Mucosa of stomach (tissue), 1 donor: ENCODE measurements around the gene TIGD7.
"Not testable (repeated sequence)": the region's sequence is repeated elsewhere in the genome, so short reads cannot be mapped to it uniquely, and the experiment has no call there.

Experiments
- H3K27me3 ChIP-seq: one replicate; pipeline ENCODE4 v1.7.0; 2013; ENCODE audit warnings: mild to moderate bottlenecking, low read length; ENCODE audit not compliant: control insufficient read depth, insufficient read depth
- H3K36me3 ChIP-seq: one replicate; pipeline ENCODE4 v1.7.0; 2013; ENCODE audit warnings: low read length; ENCODE audit not compliant: control insufficient read depth, insufficient read depth
- H3K4me1 ChIP-seq: one replicate; pipeline ENCODE4 v1.7.0; 2013; ENCODE audit warnings: mild to moderate bottlenecking, low read length; ENCODE audit not compliant: control insufficient read depth, insufficient read depth
- H3K4me3 ChIP-seq: one replicate; pipeline ENCODE4 v1.7.0; 2013; ENCODE audit warnings: low read length
- H3K9ac ChIP-seq: one replicate; pipeline ENCODE4 v1.7.0; 2013; ENCODE audit warnings: mild to moderate bottlenecking, low read length, moderate library complexity
- H3K9me3 ChIP-seq: one replicate; pipeline ENCODE4 v1.7.0; 2013; ENCODE audit warnings: mild to moderate bottlenecking, low read length, moderate library complexity; ENCODE audit not compliant: control insufficient read depth
- donor health status: Pancreatic carcinoma.

Gene TIGD7

GRCh38 chr16:3274947-3275346, 30.3 kb downstream of the TIGD7 start:
- Histone ChIP-seq H3K4me3 (no peak overlapping the region), H3K36me3 (no peaks in the 10 kb centered on the region), H3K9me3 (no peaks in the 10 kb centered on the region), H3K9ac (no peak overlapping the region), H3K4me1 (no peaks in the 10 kb centered on the region), H3K27me3 (no peaks in the 10 kb centered on the region)

GRCh38 chr16:3274490-3274889, 30.7 kb downstream of the TIGD7 start:
- H3K9ac ChIP-seq, result no peak overlapping the region

GRCh38 chr16:3271281-3271680, 33.9 kb downstream of the TIGD7 start:
- not testable (repeated sequence) for H3K9ac ChIP-seq, H3K9me3 ChIP-seq, H3K36me3 ChIP-seq, H3K4me3 ChIP-seq, H3K27me3 ChIP-seq, H3K4me1 ChIP-seq

More at GRCh38 chr16:3274490-3274889, 30.7 kb downstream of the TIGD7 start:
- Histone ChIP-seq H3K4me1 (no peaks in the 10 kb centered on the region), H3K27me3 (no peaks in the 10 kb centered on the region), H3K9me3 (no peaks in the 10 kb centered on the region), H3K4me3 (no peak overlapping the region), H3K36me3 (no peaks in the 10 kb centered on the region)

- not testable (repeated sequence) for H3K27me3 ChIP-seq, H3K36me3 ChIP-seq, H3K4me3 ChIP-seq, H3K9me3 ChIP-seq, H3K4me1 ChIP-seq, H3K9ac ChIP-seq
Measured at GRCh38 chr16:3270718-3271117, 34.5 kb downstream of the TIGD7 start.

GRCh38 chr16:3268294-3268693, 36.9 kb downstream of the TIGD7 start:
- Histone ChIP-seq H3K27me3 (no peaks in the 10 kb centered on the region), H3K9me3 (peaks cover 5% of the 10 kb centered on the region), H3K9ac (no peak overlapping the region), H3K4me1 (peaks cover 4% of the 10 kb centered on the region), H3K36me3 (no peaks in the 10 kb centered on the region), H3K4me3 (no peak overlapping the region)

GRCh38 chr16:3266873-3267537, 38.2 kb downstream of the TIGD7 start:
- Histone ChIP-seq H3K36me3 (no peaks in the 10 kb centered on the region), H3K9me3 (peaks cover 5% of the 10 kb centered on the region), H3K4me3 (no peak overlapping the region), H3K27me3 (no peaks in the 10 kb centered on the region), H3K9ac (no peak overlapping the region), H3K4me1 (peaks cover 4% of the 10 kb centered on the region)

- no peaks in the 10 kb centered on the region for H3K27me3 ChIP-seq
- no peaks in the 10 kb centered on the region for H3K36me3 ChIP-seq
- peak overlapping the region; percentile 32 for H3K4me3 ChIP-seq
- peaks cover 4% of the 10 kb centered on the region for H3K4me1 ChIP-seq
- H3K9ac ChIP-seq, result peak overlapping the region; percentile 60
- peaks cover 5% of the 10 kb centered on the region for H3K9me3 ChIP-seq
Measured at GRCh38 chr16:3264137-3265036, 40.8 kb downstream of the TIGD7 start.

GRCh38 chr16:3262517-3262916, 42.7 kb downstream of the TIGD7 start:
- Histone ChIP-seq H3K36me3 (no peaks in the 10 kb centered on the region), H3K9ac (no peak overlapping the region), H3K9me3 (peaks cover 5% of the 10 kb centered on the region), H3K4me1 (peaks cover 4% of the 10 kb centered on the region), H3K4me3 (no peak overlapping the region), H3K27me3 (no peaks in the 10 kb centered on the region)

GRCh38 chr16:3259836-3260235, 45.4 kb downstream of the TIGD7 start:
- H3K4me1 ChIP-seq, result peaks cover 4% of the 10 kb centered on the region
- peaks cover 3% of the 10 kb centered on the region for H3K9me3 ChIP-seq

GRCh38 chr16:3256866-3257465, 48.3 kb downstream of the TIGD7 start:
- Histone ChIP-seq H3K4me3 (no peak overlapping the region), H3K27me3 (no peaks in the 10 kb centered on the region), H3K9me3 (no peaks in the 10 kb centered on the region), H3K4me1 (no peaks in the 10 kb centered on the region), H3K9ac (no peak overlapping the region), H3K36me3 (no peaks in the 10 kb centered on the region)

More at GRCh38 chr16:3259836-3260235, 45.4 kb downstream of the TIGD7 start:
- Histone ChIP-seq H3K4me3 (no peak overlapping the region), H3K9ac (no peak overlapping the region), H3K36me3 (no peaks in the 10 kb centered on the region), H3K27me3 (no peaks in the 10 kb centered on the region)

- Histone ChIP-seq H3K4me3 (no peak within 1 kb of the TSS), H3K9me3 (no peaks in the 10 kb centered on the region), H3K9ac (no peak within 1 kb of the TSS), H3K36me3 (no peaks in the 10 kb centered on the region), H3K27me3 (no peaks in the 10 kb centered on the region), H3K4me1 (no peaks in the 10 kb centered on the region)
Measured at GRCh38 chr16:3256146-3256865, 48.9 kb downstream of the TIGD7 start, which contains the start of gene MEFV. TSS of gene MEFV (minus strand) at chr16:3256633. CDS start at chr16:3256587, 46 bp downstream.
